ENCODE measurements around the gene XPO1.
"Not testable (repeated sequence)": the region's sequence is repeated elsewhere in the genome, so short reads cannot be mapped to it uniquely, and the experiment has no call there.

XPO1 gene

GRCh38 chr2:61534926-61535325, 3.2 kb downstream of the XPO1 start:
- no peak for DNase-seq

- no peak for DNase-seq
Observed at GRCh38 chr2:61530749-61531148, 7.4 kb downstream of the XPO1 start.

GRCh38 chr2:61529944-61530735, 8.0 kb downstream of the XPO1 start:
- no peak for DNase-seq

- no peak for DNase-seq
Observed at GRCh38 chr2:61520261-61520660, 17.9 kb downstream of the XPO1 start.

GRCh38 chr2:61512768-61513398, 25.3 kb downstream of the XPO1 start:
- no peak for DNase-seq

GRCh38 chr2:61510674-61511671, 27.2 kb downstream of the XPO1 start:
- no peak for DNase-seq

GRCh38 chr2:61504949-61505348, 33.2 kb downstream of the XPO1 start:
- no peak for DNase-seq

- no peak for DNase-seq
Observed at GRCh38 chr2:61499060-61499459, 39.1 kb downstream of the XPO1 start.

GRCh38 chr2:61493523-61493942, 44.6 kb downstream of the XPO1 start:
- peak in 1 of 4 experiments; percentile 27 for DNase-seq

GRCh38 chr2:61492476-61492875, 45.7 kb downstream of the XPO1 start:
- DNase-seq, result no peak

- DNase-seq, result no peak
Observed at GRCh38 chr2:61485281-61485680, 52.9 kb downstream of the XPO1 start.

- DNase-seq, result no peak
Observed at GRCh38 chr2:61478086-61478485, 60.1 kb downstream of the XPO1 start.

- DNase-seq, result not testable (repeated sequence)
Observed at GRCh38 chr2:61476929-61477589, 61.1 kb downstream of the XPO1 start.

GRCh38 chr2:61471905-61472805, 66.0 kb downstream of the XPO1 start:
- DNase-seq, result peak in 1 of 4 experiments; percentile 7

GRCh38 chr2:61470965-61471904, 66.9 kb downstream of the XPO1 start, which contains the start of gene USP34:
TSS of gene USP34 (minus strand) at chr2:61471087. CDS start at chr2:61470692, 395 bp downstream.
- DNase-seq, result peak; percentile 93 to 98 (median 96)

GRCh38 chr2:61470122-61470951, 67.8 kb downstream of the XPO1 start:
- DNase-seq, result peak; percentile 64 to 90 (median 80)

GRCh38 chr2:61469424-61470121, 68.6 kb downstream of the XPO1 start:
- DNase-seq, result peak in 1 of 4 experiments; percentile 17

GRCh38 chr2:61468231-61468630, 69.9 kb downstream of the XPO1 start:
- not testable (repeated sequence) for DNase-seq

All from suppressor macrophage (primary cell).